Limb (tissue), 2 donors: Measurements from ENCODE around the gene SCRG1.
A peak's percentile ranks its signal among the peaks of the same experiment; 100 is the strongest.

ENCODE experiments used
- DNase-seq, 2 donors: peaks; one replicate each; pipeline ENCODE4 v3.0.0-alpha.2; 2016; ENCODE audit errors: extremely low spot score in 2 of 2

SCRG1 gene

DNA sequence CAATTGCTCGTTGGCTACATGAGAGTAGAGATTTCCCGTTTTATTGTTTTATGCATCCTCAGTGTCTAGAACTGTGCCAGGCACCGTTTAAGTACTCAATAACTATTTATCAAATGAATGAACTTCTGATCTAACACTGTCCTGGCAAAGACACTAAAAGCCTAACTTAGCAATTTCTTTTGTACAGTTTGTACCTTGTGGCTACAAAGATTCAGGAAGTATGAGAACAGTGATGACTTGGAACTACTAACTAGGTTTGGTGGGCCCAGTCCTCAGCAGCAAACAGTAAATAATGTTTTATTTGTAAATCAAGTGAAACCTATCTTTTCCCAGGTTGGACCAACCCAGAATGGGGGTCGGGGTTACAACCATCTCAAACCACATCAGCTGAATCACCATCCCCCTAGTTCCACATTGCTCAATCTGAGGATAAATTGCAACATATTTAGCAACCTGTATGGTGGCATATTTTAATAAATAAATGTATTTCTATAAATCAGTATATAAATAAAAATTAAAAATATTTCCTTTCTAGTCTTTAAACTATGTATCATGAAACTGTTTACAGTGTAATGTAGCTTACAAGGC is 12.3 kb upstream of the SCRG1 start:
- DNase-seq: no peak

DNA sequence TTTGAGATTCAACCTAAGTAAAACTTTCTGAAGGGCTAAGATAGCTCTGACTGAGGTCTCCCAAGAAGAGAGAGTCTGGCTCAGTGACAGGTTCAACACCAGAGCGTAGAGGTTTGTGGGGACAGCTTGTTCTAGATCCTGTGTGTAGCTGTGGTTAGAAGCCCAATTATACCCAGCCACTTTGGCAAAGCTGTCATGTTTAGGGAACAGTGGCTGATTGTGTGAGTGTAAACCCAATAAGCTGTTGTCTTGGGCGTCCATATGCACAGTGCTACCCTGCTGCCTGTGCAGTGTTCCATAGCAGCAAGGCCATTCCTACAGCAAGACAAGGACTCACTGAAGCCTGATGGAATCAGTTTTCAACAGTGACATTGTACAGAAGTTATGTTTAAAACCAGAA is 11.2 kb upstream of the SCRG1 start:
- no peak for DNase-seq

DNA sequence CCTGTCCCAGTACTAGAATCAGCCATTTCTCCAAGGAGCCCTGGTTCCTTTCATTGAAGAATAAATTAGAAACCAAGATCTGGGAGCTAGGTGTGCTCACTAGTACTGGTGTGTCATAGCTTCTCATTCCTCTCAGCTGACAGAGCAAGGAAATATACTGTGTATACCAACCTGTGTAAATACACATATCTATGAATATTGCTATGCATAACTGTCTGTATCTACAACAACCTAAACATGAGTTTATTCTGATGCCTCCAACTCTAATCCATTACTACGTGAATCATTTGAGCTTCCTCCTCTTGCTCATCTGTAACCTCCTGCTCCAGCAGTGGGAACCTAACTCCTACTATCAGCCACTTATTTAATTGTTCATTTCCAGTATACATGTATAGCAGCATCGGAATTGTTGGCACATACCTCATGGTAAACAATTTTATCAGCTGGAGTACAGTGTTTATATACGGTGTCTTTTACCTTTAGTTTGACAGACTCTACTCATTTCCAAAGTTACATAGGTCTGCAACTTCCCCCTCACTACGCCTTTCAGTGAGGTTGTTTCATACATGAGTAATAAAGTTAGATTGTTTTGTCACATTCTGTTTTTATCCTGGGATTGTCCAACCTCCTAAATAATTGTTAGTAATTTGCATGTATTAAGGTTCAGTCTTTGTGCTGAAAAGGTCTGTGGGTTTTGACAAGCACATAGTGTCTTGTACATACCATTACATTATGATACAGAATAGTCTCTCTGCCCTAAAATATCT is 7.1 kb upstream of the SCRG1 start:
- no peak for DNase-seq

DNA sequence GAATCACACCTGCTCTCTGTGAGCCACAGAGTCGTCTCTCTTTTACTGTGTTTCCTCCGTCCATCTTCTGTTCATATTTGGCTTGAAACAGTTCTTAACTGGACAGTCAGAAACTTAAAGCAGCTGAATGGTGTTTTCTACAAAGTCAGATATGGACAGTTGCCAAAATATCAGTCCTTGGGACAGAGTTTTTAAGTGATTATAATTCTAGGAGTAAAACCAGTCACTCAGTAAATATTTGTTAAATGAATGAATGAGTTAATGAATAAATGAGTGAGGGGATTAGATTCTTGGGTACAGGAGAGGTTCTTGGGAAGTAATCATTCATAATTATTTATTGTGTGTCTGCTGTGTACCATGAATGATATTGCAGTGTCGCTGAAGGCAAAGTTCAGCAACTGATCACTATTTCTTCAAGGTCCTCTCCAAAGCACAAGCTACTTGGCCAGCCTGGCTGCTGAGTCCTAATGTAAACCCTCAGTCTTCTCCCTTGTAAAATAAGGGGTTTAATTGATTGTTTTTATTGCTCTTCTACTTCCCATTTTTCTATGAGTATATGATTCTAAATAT is 5.5 kb upstream of the SCRG1 start:
- no peak for DNase-seq

DNA sequence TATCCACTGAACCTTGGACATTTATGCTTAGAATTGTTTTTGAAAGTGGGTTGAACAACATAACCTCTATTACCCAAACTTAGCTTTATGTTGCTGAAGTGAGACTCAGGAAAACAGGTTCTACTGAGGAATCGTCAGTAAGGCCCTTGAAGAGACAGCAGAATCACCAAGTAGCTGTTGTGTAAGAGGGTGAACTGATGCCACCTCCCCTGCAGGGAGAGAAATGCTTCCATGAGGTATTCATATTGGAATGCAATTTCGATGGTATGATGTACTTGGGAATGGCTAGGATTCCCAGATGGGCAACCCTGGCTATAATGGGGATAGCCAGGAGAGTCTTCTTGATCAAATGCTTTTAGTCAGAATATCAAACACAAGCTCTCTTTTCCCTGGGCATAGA is 4.1 kb upstream of the SCRG1 start:
- no peak for DNase-seq

DNA sequence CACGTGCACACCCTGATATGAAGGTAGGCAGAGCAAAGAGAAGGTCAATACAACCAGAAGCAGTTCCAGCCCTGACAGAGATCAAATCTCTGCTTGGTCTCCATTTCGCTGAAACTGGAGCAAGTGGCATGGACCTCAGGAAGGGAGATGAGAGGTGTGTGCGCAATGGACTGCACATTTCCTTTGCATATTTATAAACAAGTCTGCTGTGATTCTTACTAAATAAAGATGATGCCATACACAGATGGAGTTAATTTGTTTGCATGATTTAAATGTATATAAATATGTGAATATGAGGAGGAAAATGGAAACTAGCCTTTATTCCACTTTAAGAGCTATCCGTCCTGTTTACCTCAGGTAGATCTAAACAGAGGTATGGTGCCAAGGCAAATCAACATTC is 2.1 kb upstream of the SCRG1 start:
- no peak for DNase-seq

DNA sequence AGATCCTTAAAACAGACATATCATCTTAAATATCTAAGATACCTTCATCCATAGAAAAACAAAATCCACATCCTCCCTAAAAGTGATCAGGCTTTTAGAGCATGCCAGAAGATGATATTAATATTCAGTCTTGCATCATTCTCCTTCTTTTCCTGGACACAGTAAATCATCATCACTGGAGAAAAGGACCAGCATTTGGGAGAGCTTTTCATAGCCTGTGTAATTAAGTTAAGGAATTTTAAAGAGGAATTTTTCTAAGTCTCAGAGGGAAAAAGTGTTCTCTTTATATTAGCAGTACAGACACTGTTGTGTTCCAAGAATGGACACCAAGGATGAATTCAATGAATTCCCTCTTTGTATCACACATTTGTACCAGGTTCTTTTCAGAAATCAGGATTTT is 696 bp downstream of the SCRG1 start:
- no peak for DNase-seq

DNA sequence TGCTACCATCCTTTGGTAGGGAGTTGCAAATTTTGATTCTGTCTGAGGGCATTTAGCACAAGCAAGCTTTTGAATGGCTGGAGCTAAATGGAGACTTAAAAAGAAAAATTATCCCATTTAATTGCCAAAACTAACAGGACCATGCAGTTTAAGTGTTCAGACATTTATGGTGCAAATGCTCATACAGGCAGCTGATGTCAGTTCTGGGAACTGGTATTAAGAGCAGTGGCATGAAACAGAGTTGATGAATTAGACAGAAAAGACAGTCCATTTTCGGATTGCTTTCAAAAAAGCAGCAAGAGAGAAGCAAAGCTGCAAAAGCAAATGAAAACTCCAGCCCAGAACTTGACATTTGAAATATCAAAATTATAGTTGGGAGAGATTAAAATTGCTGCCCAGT is 1.3 kb downstream of the SCRG1 start:
- DNase-seq: no peak

DNA sequence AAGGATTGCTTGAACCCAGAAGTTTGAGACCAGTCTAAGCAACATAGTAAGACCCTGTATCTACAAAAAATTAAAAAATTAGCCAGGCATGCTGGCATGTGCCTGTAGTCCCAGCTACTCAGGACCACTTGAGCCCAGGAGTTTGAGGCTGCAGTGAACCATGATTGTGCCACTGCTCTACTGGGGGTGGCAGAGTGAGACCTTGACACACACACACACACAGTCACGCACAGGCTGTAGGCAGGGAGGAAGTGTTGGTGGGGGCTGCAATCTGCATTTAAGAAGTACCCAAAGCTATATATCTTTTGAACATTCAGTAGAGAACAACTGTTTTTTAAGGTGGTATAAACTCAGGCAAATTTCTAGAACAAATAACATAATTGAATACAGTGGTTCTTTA is 7.2 kb downstream of the SCRG1 start:
- no peak for DNase-seq

DNA sequence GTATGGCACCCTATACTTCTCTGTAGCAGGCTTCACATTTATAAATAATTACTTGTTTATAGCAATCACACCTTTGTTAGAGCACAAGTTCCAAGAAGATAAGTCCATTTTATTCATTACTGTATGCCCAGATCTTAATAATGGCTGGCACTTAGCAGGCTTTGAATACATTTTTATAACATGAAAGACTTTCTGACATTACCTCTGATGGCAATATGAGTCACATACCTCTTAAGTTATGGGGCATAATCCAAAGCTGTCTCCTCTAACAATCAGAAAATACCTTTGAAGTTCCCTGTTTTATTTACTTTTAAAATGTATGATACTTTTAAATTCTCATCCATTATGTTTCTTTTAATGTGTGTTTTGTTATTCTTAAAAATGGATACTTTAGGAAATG is 12.2 kb downstream of the SCRG1 start:
- DNase-seq: no peak

DNA sequence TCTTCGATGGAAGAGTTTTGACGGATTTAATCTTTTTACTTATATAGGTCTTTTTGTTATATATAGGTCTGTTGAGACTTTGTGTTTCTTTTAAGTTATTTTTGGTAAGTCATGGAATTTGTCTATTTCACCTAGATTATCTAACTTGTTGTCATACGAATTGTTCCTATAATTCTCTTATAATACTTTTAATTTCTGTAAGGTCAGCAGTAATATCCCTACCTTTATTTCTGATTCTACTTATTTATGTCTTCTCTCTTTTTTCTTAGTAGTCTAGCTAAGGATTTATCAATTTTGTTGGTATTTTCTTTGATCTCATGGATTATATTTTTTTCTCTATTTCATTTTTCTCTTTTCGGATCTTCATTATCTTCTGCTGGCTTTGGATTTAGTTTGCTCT is 16.6 kb downstream of the SCRG1 start:
- DNase-seq: no peak

DNA sequence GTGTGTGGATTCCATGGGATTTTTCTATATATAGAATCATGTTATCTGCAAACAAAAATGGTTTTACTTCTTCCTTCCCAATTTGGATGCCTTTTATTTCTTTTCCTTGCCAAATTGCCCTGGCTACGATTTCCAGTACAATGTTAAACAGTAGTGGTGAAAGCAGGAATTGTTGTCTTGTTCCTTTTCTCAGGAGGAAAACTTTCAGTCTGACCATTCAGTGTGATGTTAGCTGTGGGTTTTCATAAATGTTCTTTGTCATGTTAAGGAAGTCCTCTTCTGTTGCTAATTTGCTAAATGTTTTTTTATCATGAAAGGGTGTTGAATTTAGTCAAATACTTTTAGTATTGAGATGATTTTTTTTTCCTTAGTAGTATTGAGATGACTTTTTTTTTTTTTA is 17.3 kb downstream of the SCRG1 start:
- DNase-seq: no peak

DNA sequence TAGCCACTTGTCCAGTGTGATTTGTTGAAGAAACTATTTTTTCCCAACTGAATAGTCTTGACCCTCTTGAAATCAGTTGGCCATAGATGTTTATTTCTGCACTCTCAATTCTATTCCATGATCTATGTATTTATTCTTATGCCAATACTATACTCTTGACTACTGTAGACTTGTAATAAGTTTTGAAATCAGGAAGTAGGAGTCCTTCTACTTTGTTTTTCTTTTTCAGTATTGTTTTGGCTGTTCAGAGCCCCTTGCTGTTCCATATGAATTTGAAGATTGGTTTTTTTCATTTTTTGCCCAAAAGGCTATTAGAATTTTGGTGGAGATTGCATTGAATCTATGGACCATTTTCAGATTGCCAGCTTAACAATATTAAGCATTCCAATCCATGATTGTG is 17.9 kb downstream of the SCRG1 start:
- no peak for DNase-seq

DNA sequence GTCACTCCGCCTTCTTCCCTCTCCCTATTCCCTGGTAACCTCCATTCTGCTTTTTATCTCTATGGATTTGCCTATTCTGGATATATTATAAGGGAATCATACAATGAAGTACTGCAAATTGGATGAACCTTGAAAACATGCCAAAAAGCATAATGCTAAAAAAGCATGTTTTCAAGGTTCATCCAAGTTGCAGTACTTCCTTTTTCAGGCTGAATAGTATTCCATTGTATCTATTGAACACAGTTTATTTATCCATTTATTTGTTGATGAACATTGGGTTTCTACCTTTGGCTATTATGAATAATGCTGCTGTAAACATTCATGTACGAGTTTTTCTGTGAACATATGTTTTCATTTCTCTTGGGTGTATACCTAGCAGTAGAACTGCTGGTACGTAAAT is 19.0 kb downstream of the SCRG1 start:
- no peak for DNase-seq

DNA sequence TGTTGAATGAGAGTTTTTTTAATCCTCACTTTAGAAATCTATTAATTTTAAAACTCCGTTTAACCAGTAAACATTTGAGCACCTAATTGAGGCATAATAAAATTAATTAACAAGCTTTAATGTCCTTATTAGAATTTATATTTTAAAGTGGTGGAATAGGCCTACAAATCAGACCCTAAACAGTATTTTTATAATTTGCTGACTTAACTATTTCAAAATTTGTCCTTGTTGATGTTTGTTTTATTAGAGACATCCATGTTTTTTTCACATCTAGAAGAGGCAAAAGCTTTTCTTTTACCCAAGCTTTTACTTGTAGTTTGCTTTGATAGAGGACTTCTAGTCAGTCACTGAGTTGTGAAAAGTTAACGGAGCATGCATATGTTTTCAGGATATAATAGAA is 24.3 kb downstream of the SCRG1 start:
- DNase-seq: no peak

DNA sequence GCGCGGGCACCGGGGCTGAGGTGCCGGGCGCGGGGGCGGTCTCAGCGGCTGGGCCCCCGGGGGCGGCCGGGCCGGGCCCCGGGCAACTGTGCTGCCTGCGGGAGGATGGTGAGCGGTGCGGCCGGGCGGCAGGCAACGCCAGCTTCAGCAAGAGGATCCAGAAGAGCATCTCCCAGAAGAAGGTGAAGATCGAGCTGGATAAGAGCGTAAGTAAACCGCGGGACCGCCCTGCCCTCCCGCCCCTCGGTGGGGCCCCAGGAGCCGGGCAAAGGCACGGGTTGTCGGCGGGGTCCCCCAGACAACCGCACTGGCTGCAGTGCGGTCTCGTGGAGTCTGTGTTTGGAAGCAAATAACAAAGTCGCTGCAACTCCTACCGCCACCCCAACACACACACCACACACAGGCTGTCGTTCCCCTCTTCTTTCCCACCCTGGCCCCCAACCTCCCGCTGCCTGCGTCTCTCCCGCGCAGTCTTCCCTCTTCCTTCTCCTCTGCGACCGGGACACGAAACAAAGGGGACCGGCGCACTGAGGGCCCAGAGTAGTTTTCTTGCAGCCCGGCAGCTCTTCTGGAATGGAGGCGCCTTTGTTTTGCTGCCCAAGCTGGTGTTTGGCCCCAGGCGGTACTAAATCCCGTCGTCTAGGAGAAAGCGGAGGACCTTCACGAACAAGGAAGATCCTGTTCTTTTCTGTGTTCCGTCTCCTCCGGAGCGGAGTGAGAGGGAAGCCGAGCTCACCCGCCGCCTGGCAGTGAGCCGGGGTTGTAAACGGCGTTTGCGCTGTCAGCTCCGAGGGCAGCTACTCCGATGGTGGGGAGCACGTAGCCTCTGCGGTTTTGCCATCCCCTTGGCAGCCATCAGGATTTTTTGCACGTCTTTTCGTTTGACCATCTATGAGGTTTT is 27.4 kb downstream of the SCRG1 start:
- DNase-seq: peak; percentile 56 to 84

DNA sequence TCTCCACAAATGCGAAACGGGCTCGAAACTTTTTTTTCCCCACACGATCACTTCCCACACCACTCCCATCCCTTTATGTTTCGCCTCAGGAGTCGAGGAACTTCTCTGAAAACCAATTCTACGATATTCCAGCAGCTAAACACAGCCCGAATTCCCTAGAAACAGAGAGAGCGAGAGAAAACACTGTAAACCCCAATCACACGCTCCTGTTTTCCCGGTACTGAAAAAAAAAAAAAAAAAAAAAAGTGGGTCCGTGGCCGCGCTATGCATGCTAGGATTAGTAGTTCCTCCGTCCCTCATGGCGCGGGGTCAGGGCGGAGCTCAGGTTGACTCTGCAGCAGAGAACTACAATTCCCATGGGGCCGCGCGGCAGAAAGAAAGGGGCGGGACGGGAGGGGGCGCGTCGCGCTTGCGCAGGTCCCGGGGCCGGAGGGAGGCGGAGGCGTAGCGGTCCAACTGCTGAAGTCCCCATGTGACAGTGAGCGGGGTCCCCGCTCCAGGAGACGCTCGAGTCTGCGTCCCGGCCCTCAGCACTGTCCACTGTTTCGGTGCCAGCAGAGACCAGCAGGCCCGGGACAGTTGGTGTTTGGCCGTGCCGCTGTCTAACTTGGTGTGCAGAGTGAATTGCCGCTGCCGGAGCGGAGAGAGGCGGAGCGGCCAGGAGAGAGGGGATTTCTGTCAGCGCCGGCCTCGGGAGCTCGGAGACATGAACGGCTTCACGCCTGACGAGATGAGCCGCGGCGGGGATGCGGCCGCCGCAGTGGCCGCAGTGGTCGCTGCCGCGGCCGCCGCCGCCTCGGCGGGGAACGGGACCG is 28.2 kb downstream of the SCRG1 start, which contains the start of gene SAP30:
SAP30 (plus strand) TSS at position 478 of the 815 bp plus-strand sequence; CDS start at position 707, 229 bp downstream.
- DNase-seq: peak; percentile 98 to 100

DNA sequence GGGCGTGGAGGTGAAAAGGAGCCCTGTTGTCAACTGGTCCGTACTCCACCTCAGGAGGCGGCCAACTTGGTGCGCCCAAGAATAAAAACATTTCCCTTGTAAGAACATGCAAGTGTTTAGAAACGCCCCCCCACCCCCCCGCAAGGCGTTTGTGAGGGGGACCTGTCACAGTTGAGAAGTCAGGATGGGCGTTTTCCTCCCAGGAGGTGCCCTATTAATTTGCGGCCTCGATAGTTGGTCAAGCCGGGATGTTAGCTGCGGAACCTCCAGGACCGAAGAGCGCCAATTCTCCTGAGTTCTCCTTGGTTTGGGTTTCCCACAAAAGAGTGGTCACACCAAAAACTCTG is 28.8 kb downstream of the SCRG1 start:
- DNase-seq: peak in 1 of 2 donors; percentile 82

DNA sequence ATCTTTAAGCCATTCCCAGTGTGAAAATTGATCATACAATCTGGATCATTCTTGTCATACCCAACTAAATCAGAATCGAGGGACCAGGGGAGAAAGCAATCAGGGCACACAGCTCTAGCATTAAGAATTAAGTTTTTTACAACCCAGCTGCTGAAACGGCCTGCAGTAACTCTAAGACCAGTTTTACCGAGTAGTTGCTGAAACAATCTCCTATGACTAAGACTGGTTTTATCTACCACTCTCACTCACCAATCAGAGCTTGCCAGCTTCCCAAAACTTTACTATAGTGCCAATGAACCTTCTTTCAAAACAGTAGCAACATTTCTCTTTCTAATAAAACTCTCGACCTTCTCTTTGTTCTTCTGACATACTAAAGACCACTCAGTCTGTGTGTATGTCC is 31.0 kb downstream of the SCRG1 start:
- DNase-seq: no peak

DNA sequence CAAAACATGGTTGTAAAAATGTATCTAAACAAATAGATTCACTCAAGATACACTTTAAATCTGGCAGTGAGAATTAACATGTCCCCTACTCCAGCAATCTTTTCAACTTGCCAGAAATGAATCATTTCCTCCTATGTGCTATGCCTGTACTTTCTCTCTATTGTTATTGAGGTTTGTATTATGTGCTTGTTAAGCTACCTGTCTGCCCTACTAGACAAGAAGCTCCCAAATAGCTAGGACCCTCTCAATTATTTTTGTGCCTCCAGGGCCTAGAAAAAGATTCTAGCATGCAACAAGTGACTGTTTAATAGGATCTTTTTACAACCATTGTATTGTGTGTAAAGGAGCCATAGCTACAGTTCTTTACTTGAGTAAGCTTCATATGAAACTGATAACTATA is 31.6 kb downstream of the SCRG1 start:
- no peak for DNase-seq

DNA sequence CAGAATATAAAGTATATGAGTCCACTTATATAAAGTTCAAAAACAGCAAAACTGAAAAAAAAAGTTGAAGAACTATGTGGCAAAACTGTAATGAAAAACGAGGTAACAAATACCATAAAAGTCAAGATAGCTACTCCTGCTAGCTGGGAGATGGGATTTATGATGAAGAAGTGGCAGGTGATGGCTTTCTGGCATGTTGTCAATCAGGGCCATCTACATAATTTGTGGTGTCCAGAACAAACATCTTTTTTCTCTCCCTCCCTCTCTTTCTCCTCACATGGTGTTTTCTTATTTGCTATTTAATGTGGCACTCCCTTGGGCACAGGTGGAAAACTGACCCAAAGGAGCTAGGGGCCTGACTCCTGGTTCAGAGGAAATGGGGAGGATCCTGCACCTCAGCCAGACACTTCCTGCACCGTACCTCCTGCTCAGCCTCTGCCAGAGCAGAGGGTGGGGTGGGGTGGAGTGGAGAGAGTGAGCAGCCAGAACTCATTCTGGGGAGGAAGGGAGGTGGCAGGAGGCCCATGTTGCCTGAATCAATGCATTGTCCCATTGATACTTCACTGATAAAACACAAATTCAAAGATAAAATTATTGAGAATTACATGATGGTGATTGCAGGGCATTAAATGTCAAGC is 33.4 kb downstream of the SCRG1 start:
- DNase-seq: no peak
